H1 (cell line): ENCODE measurements around the gene CDIPT. TPM values are rescaled to one million over a fixed set of nuclear protein-coding genes. Genes with fewer than 3 reads are reported as not detected.

Source experiments
- ASH2L ChIP-seq: fragments of 200-600, 300-600 bp; sonication (generic); IDR thresholded peaks from one replicate; pipeline ENCODE4 v1.7.1; 2017; ENCODE audit warnings: low read length
- BRCA1 ChIP-seq: IDR thresholded peaks from 2 replicates; pipeline ENCODE4 v1.6.1; 2012; ENCODE audit warnings: low read depth, low read length, improper control_type of control experiment
- CBX5 ChIP-seq: fragments of 300-800, 300-1000 bp; sonication (generic); IDR thresholded peaks from 2 replicates; pipeline ENCODE4 v1.7.1; 2016; ENCODE audit warnings: antibody characterized with exemption, low read length, low read depth
- CBX8 ChIP-seq: fragments of 300-800, 300-1000 bp; sonication (generic); IDR thresholded peaks from 2 replicates; pipeline ENCODE4 v1.7.1; 2016; ENCODE audit warnings: low read depth, low read length, borderline replicate concordance
- CHD2 ChIP-seq: IDR thresholded peaks from 2 replicates; pipeline ENCODE4 v1.6.1; 2012; ENCODE audit warnings: low read length, improper control_type of control experiment
- CTBP2 ChIP-seq: IDR thresholded peaks from 2 replicates; pipeline ENCODE4 v1.7.0; 2011; ENCODE audit warnings: borderline replicate concordance, mild to moderate bottlenecking, moderate library complexity, mixed read lengths, low read length; ENCODE audit not compliant: insufficient read depth, insufficient read length
- EGR1 ChIP-seq: IDR thresholded peaks from 2 replicates; pipeline ENCODE4 v1.6.1; 2011; ENCODE audit warnings: low read depth, low read length, borderline replicate concordance
- GABPA ChIP-seq: IDR thresholded peaks from 2 replicates; pipeline ENCODE4 v1.6.1; 2011; ENCODE audit warnings: mild to moderate bottlenecking, low read length, moderate library complexity, borderline replicate concordance; ENCODE audit not compliant: insufficient read depth
- JUND ChIP-seq: IDR thresholded peaks from 2 replicates; pipeline ENCODE4 v1.6.1; 2011; ENCODE audit warnings: mild to moderate bottlenecking, improper control_type of control experiment, low read length
- KDM5A ChIP-seq: fragments of 200-600 bp; IDR thresholded peaks from 2 replicates; pipeline ENCODE4 v1.7.1; 2012; ENCODE audit warnings: mild to moderate bottlenecking, low read length, inconsistent platforms, mixed read lengths
- MAFK ChIP-seq: IDR thresholded peaks from 2 replicates; pipeline ENCODE4 v1.6.1; 2012; ENCODE audit warnings: low read depth, mild to moderate bottlenecking, improper control_type of control experiment, low read length
- NRF1 ChIP-seq: IDR thresholded peaks from 2 replicates; pipeline ENCODE4 v1.6.1; 2011; ENCODE audit warnings: mild to moderate bottlenecking, low read depth, low read length, improper control_type of control experiment
- POLR2A ChIP-seq, 2 experiments: IDR thresholded peaks; 1 replicate in 1 of 2; 2 replicates in 1 of 2; pipeline ENCODE4 v1.6.1; 2011; ENCODE audit warnings: low read depth in 2 of 2, low read length in 2 of 2, mild to moderate bottlenecking in 2 of 2; ENCODE audit errors: control extremely low read depth in 1 of 2
- RAD21 ChIP-seq, 2 experiments: IDR thresholded peaks in 1 of 2; conservative IDR thresholded peaks in 1 of 2; 2 replicates each; pipeline ENCODE4 v1.6.1; 2011; ENCODE audit warnings: low read depth in 2 of 2, low read length in 2 of 2, improper control_type of control experiment in 1 of 2, inconsistent platforms in 1 of 2, mild to moderate bottlenecking in 1 of 2, moderate library complexity in 1 of 2
- RBBP5 ChIP-seq: IDR thresholded peaks from 2 replicates; pipeline ENCODE4 v1.7.1; 2012; ENCODE audit warnings: low read depth, mild to moderate bottlenecking, inconsistent platforms, low read length, moderate library complexity, borderline replicate concordance
- SIN3A ChIP-seq, 2 experiments: IDR thresholded peaks in 1 of 2; conservative IDR thresholded peaks in 1 of 2; 2 replicates each; pipeline ENCODE4 v1.6.1; 2011 to 2012; ENCODE audit warnings: low read length in 2 of 2, improper control_type of control experiment in 1 of 2, low read depth in 1 of 2, mild to moderate bottlenecking in 1 of 2
- SP2 ChIP-seq: IDR thresholded peaks from 2 replicates; pipeline ENCODE4 v1.6.1; 2012; ENCODE audit warnings: mild to moderate bottlenecking, low read length, inconsistent platforms
- TBP ChIP-seq: IDR thresholded peaks from 2 replicates; pipeline ENCODE4 v1.6.1; 2011; ENCODE audit warnings: low read depth, low read length, improper control_type of control experiment
- TCF12 ChIP-seq: IDR thresholded peaks from 2 replicates; pipeline ENCODE4 v1.6.1; 2011; ENCODE audit warnings: low read depth, mild to moderate bottlenecking, low read length
- TEAD4 ChIP-seq: IDR thresholded peaks from 2 replicates; pipeline ENCODE4 v1.6.1; 2012; ENCODE audit warnings: low read depth, low read length, inconsistent platforms, mixed read lengths
- USF2 ChIP-seq: IDR thresholded peaks from 2 replicates; pipeline ENCODE4 v1.6.1; 2011; ENCODE audit warnings: low read length, improper control_type of control experiment
- YY1 ChIP-seq: IDR thresholded peaks from 2 replicates; pipeline ENCODE4 v1.6.1; 2011; ENCODE audit warnings: low read depth, mild to moderate bottlenecking, low read length
- ZNF274 ChIP-seq: IDR thresholded peaks from 2 replicates; pipeline ENCODE4 v1.7.0; 2012; ENCODE audit warnings: low read length, borderline replicate concordance; ENCODE audit errors: extremely low read depth
- polyA plus RNA-seq, 7 experiments: library from polyadenylated mRNA; depleted of rRNA in 3 of 7; stranded (reverse) in 5 of 7; unstranded in 2 of 7; fragments of >200 nt in 5 of 7; fragments of 200-250 nt in 2 of 7; gene quantifications; 1 replicate in 5 of 7; 2 replicates in 1 of 7; 4 replicates in 1 of 7; pipeline versions ENCODE4 v1.2.1 to v1.2.3, GENCODE V29; 2011 to 2013; ENCODE audit warnings: missing spikeins in 2 of 7, mixed read lengths in 2 of 7
- total RNA-seq: library from RNA; stranded (reverse); fragmentation: NEBNext Ultra II Directional; extraction: Animal tissue kit (Norgen Biotek cat#: 25700); gene quantifications from 2 replicates; pipeline ENCODE4 v1.2.1, GENCODE V29; 2021

The CDIPT gene
- total and polyA plus RNA-seq, 2 of the 8 experiments (the other 6 are each of a cell fraction or from before 2014, with no cell fraction given): 69.2 to 140 TPM

GRCh38 chr16:29815793-29816693 lies 47.0 kb downstream of the CDIPT start, which contains the start of gene PAGR1 (continued):
- TF ChIP-seq CTBP2 (peak; percentile 33), JUND (no peak), KDM5A (peak; percentile 59; the same call in 1 of the 2 replicates), POLR2A (IDR thresholded peaks at IDR 0.05; ENCODE audit: control extremely low read depth in 1 of 2, low read depth in 2 of 2, low read length in 2 of 2) (peak in 1 of 2 experiments; percentile 86; a peak in 2 of 3 replicates), USF2 (no peak), ASH2L (no peak), SP2 (peak; percentile 31; the same call in 1 of the 2 replicates), GABPA (no peak), YY1 (peak; percentile 100), BRCA1 (no peak), NRF1 (peak; percentile 99), TEAD4 (no peak), CBX8 (no peak), SIN3A (conservative IDR thresholded peaks at IDR 0.05 in 1 of 2, IDR thresholded peaks at IDR 0.05 in 1 of 2; ENCODE audit: low read depth in 1 of 2, low read length in 2 of 2) (peak in 1 of 2 experiments; percentile 73; a peak in 2 of 4 replicates), ZNF274 (no peak), RAD21 (IDR thresholded peaks at IDR 0.05 in 1 of 2, conservative IDR thresholded peaks at IDR 0.05 in 1 of 2; ENCODE audit: low read depth in 2 of 2, low read length in 2 of 2) (peak; percentile 60 to 72), MAFK (no peak), CBX5 (no peak), RBBP5 (peak; percentile 59), CHD2 (no peak), EGR1 (no peak), TCF12 (0 out of 2 replicates have a peak, but pooled peaks have one; percentile 46), TBP (peak; percentile 87)
